Mesenchymal stem cell (in vitro differentiated cells and primary cell): ENCODE data around the gene TTLL11.
A peak's percentile ranks its signal among the peaks of the same experiment; 100 is the strongest.

ENCODE experiments used
- DNase-seq: peaks from one replicate; pipeline ENCODE4 v3.0.0-alpha.2; 2013
- H2AFZ ChIP-seq: one replicate; pipeline ENCODE4 v1.6.1; 2013; ENCODE audit warnings: low read depth, mild to moderate bottlenecking, control low read depth, inconsistent platforms, low read length, moderate library complexity
- H2AK5ac ChIP-seq: 2 replicates; pipeline ENCODE4 v1.6.1; 2013; ENCODE audit warnings: low read length, moderate library complexity, mild to moderate bottlenecking, inconsistent platforms; ENCODE audit not compliant: severe bottlenecking
- H2BK120ac ChIP-seq: one replicate; pipeline ENCODE4 v1.6.1; 2013; ENCODE audit warnings: low read depth, mild to moderate bottlenecking, inconsistent platforms, low read length, moderate library complexity
- H2BK12ac ChIP-seq, 2 experiments: one replicate each; pipeline ENCODE4 v1.6.1; 2013; ENCODE audit warnings: inconsistent platforms in 2 of 2, low read length in 2 of 2, mild to moderate bottlenecking in 2 of 2, moderate library complexity in 2 of 2, control low read depth in 1 of 2
- H2BK15ac ChIP-seq: one replicate; pipeline ENCODE4 v1.6.1; 2013; ENCODE audit warnings: mild to moderate bottlenecking, low read depth, inconsistent platforms; ENCODE audit not compliant: poor library complexity, severe bottlenecking
- H2BK5ac ChIP-seq: 2 replicates; pipeline ENCODE4 v1.6.1; 2013; ENCODE audit warnings: low read depth, mild to moderate bottlenecking, low read length, control low read depth, inconsistent platforms; ENCODE audit not compliant: poor library complexity, severe bottlenecking
- H3K14ac ChIP-seq, 2 experiments: one replicate each; pipeline ENCODE4 v1.6.1; 2013; ENCODE audit warnings: inconsistent platforms in 2 of 2, low read length in 2 of 2, control low read depth in 1 of 2, mild to moderate bottlenecking in 1 of 2, moderate library complexity in 1 of 2
- H3K18ac ChIP-seq, 2 experiments: one replicate each; pipeline ENCODE4 v1.6.1; 2013; ENCODE audit warnings: inconsistent platforms in 2 of 2, low read length in 2 of 2, control low read depth in 1 of 2, low read depth in 1 of 2, mild to moderate bottlenecking in 1 of 2
- H3K23ac ChIP-seq, 2 experiments: one replicate each; pipeline ENCODE4 v1.6.1; 2013; ENCODE audit warnings: inconsistent platforms in 2 of 2, low read length in 2 of 2, mild to moderate bottlenecking in 2 of 2, moderate library complexity in 2 of 2, control low read depth in 1 of 2
- H3K27ac ChIP-seq: 2 replicates; pipeline ENCODE4 v1.5.1; 2013; ENCODE audit warnings: mild to moderate bottlenecking, moderate library complexity, low read length, control low read depth, inconsistent platforms; ENCODE audit not compliant: poor library complexity, severe bottlenecking
- H3K27me3 ChIP-seq, 2 experiments: 2 replicates each; pipeline versions ENCODE4 v1.6.1 to v1.7.0; 2013; ENCODE audit warnings: low read length in 2 of 2, mild to moderate bottlenecking in 2 of 2, moderate library complexity in 2 of 2, control low read depth in 1 of 2, inconsistent platforms in 1 of 2; ENCODE audit not compliant: control insufficient read depth in 1 of 2, insufficient read depth in 1 of 2
- H3K36me3 ChIP-seq, 2 experiments: 2 replicates each; pipeline versions ENCODE4 v1.6.1 to v1.7.0; 2013; ENCODE audit warnings: low read length in 2 of 2, control low read depth in 1 of 2, inconsistent platforms in 1 of 2, low read depth in 1 of 2, mild to moderate bottlenecking in 1 of 2; ENCODE audit not compliant: insufficient read depth in 2 of 2, control insufficient read depth in 1 of 2
- H3K4ac ChIP-seq, 2 experiments: one replicate each; pipeline ENCODE4 v1.6.1; 2013; ENCODE audit warnings: inconsistent platforms in 2 of 2, low read length in 2 of 2, mild to moderate bottlenecking in 2 of 2, moderate library complexity in 2 of 2, control low read depth in 1 of 2, low read depth in 1 of 2
- H3K4me1 ChIP-seq: 2 replicates; pipeline ENCODE4 v1.6.1; 2013; ENCODE audit warnings: low read depth, low read length, control low read depth; ENCODE audit not compliant: control insufficient read depth, insufficient read depth
- H3K4me2 ChIP-seq: 2 replicates; pipeline ENCODE4 v1.6.1; 2013; ENCODE audit warnings: low read length, mild to moderate bottlenecking, inconsistent platforms; ENCODE audit not compliant: poor library complexity, severe bottlenecking
- H3K4me3 ChIP-seq, 2 experiments: 2 replicates each; pipeline versions ENCODE4 v1.5.1 to v1.7.0; 2013; ENCODE audit warnings: low read length in 2 of 2, mild to moderate bottlenecking in 2 of 2, control low read depth in 1 of 2, low read depth in 1 of 2; ENCODE audit not compliant: insufficient read depth in 1 of 2
- H3K79me1 ChIP-seq: replicated peaks from 2 replicates; pipeline ENCODE4 v1.6.1; 2013; ENCODE audit warnings: mild to moderate bottlenecking, control low read depth, low read length, inconsistent platforms; ENCODE audit not compliant: poor library complexity, severe bottlenecking
- H3K9ac ChIP-seq: 2 replicates; pipeline ENCODE4 v1.7.0; 2013; ENCODE audit warnings: mild to moderate bottlenecking, low read length, moderate library complexity
- H3K9me3 ChIP-seq: 2 replicates; pipeline ENCODE4 v1.7.0; 2013; ENCODE audit warnings: mild to moderate bottlenecking, low read length; ENCODE audit not compliant: control insufficient read depth
- H4K8ac ChIP-seq: one replicate; pipeline ENCODE4 v1.6.1; 2013; ENCODE audit warnings: inconsistent platforms, mild to moderate bottlenecking, low read length, moderate library complexity
- H4K91ac ChIP-seq: one replicate; pipeline ENCODE4 v1.6.1; 2013; ENCODE audit warnings: mild to moderate bottlenecking, low read length, inconsistent platforms
- WGBS: methylation state at CpG from one replicate; pipeline ENCODE4 v1.1.7; 2013; ENCODE audit warnings: mixed read lengths; 5-methylcytosine and 5-hydroxymethylcytosine counted together

The TTLL11 gene

GRCh38 chr9:121892706-121893105, 200.4 kb downstream of the TTLL11 start:
- Histone ChIP-seq H3K18ac (no peak overlapping the region), H4K91ac (no peak overlapping the region)
- WGBS: 100% methylated on average over 1 of the region's 5 CpGs

GRCh38 chr9:121890746-121891145, 202.4 kb downstream of the TTLL11 start:
- no peak overlapping the region for H4K91ac ChIP-seq
- H3K27me3 ChIP-seq: no peaks in the 10 kb centered on the region
- no peak overlapping the region for H2BK15ac ChIP-seq
- H3K9ac ChIP-seq: no peak overlapping the region
- H3K27ac ChIP-seq: no peak overlapping the region
- no peak overlapping the region for H3K23ac ChIP-seq
- H2AK5ac ChIP-seq: no peak overlapping the region
- no peak overlapping the region for H2BK12ac ChIP-seq
- H4K8ac ChIP-seq: no peak overlapping the region
- no peak for DNase-seq
- no peak overlapping the region for H2BK5ac ChIP-seq
- 90% methylated on average over 2 of the region's 2 CpGs for WGBS
- no peak overlapping the region for H3K14ac ChIP-seq
- H3K4me3 ChIP-seq: no peak overlapping the region
- H3K18ac ChIP-seq: no peak overlapping the region
- H3K4me2 ChIP-seq: no peak overlapping the region
- no peaks in the 10 kb centered on the region for H3K79me1 ChIP-seq
- H3K4me1 ChIP-seq: peaks cover 41% of the 10 kb centered on the region
- H2AFZ ChIP-seq: no peak overlapping the region
- no peaks in the 10 kb centered on the region for H3K9me3 ChIP-seq
- no peaks in the 10 kb centered on the region for H3K36me3 ChIP-seq
- H3K4ac ChIP-seq: no peak overlapping the region
- no peak overlapping the region for H2BK120ac ChIP-seq

More at GRCh38 chr9:121892706-121893105, 200.4 kb downstream of the TTLL11 start:
- Histone ChIP-seq H3K4me3 (no peak overlapping the region), H2AK5ac (no peak overlapping the region), H4K8ac (no peak overlapping the region), H3K14ac (no peak overlapping the region), H2BK12ac (no peak overlapping the region), H2BK120ac (no peak overlapping the region), H2AFZ (no peak overlapping the region), H2BK15ac (no peak overlapping the region), H3K79me1 (no peaks in the 10 kb centered on the region), H3K9me3 (no peaks in the 10 kb centered on the region), H3K27me3 (no peaks in the 10 kb centered on the region), H2BK5ac (no peak overlapping the region), H3K4me2 (no peak overlapping the region), H3K36me3 (no peaks in the 10 kb centered on the region), H3K9ac (no peak overlapping the region), H3K4ac (no peak overlapping the region), H3K4me1 (peaks cover 30% of the 10 kb centered on the region), H3K27ac (no peak overlapping the region), H3K23ac (no peak overlapping the region)
- no peak for DNase-seq

GRCh38 chr9:121889990-121890563, 203.0 kb downstream of the TTLL11 start:
- no peak overlapping the region for H3K4ac ChIP-seq
- no peak overlapping the region for H4K91ac ChIP-seq
- no peak overlapping the region for H3K23ac ChIP-seq
- H2AFZ ChIP-seq: no peak overlapping the region
- no peak overlapping the region for H2BK12ac ChIP-seq
- WGBS: 97% methylated on average over 2 of the region's 2 CpGs
- H4K8ac ChIP-seq: no peak overlapping the region
- H3K9me3 ChIP-seq: no peaks in the 10 kb centered on the region
- peak overlapping the region; percentile 49 for H2AK5ac ChIP-seq
- no peak overlapping the region for H3K4me2 ChIP-seq
- no peak overlapping the region for H2BK15ac ChIP-seq
- H3K27ac ChIP-seq: no peak overlapping the region
- no peaks in the 10 kb centered on the region for H3K36me3 ChIP-seq
- H3K14ac ChIP-seq: no peak overlapping the region
- H2BK120ac ChIP-seq: no peak overlapping the region
- peaks cover 44% of the 10 kb centered on the region for H3K4me1 ChIP-seq
- no peak overlapping the region for H3K18ac ChIP-seq
- no peak overlapping the region for H2BK5ac ChIP-seq
- no peaks in the 10 kb centered on the region for H3K79me1 ChIP-seq
- H3K27me3 ChIP-seq: no peaks in the 10 kb centered on the region
- DNase-seq: peak; percentile 76
- H3K4me3 ChIP-seq: no peak overlapping the region
- H3K9ac ChIP-seq: no peak overlapping the region

- no peak overlapping the region for H4K8ac ChIP-seq
- no peak overlapping the region for H3K4ac ChIP-seq
- no peaks in the 10 kb centered on the region for H3K9me3 ChIP-seq
- H2BK5ac ChIP-seq: peak overlapping the region; percentile 63
- no peak overlapping the region for H2BK15ac ChIP-seq
- peaks cover 0 to 6% of the 10 kb centered on the region in 2 experiments for H3K27me3 ChIP-seq
- WGBS: 22% methylated on average over 3 of the region's 4 CpGs
- H3K4me2 ChIP-seq: no peak overlapping the region
- no peak overlapping the region for H3K14ac ChIP-seq
- H3K4me1 ChIP-seq: peaks cover 56% of the 10 kb centered on the region
- H2BK12ac ChIP-seq: no peak overlapping the region
- H4K91ac ChIP-seq: no peak overlapping the region
- no peak overlapping the region for H2BK120ac ChIP-seq
- H2AK5ac ChIP-seq: no peak overlapping the region
- H3K9ac ChIP-seq: peak overlapping the region; percentile 3
- H3K79me1 ChIP-seq: no peaks in the 10 kb centered on the region
- H3K18ac ChIP-seq: no peak overlapping the region
- peak; percentile 81 for DNase-seq
- no peak overlapping the region for H2AFZ ChIP-seq
- H3K23ac ChIP-seq: no peak overlapping the region
- peak overlapping the region; percentile 93 for H3K27ac ChIP-seq
- peak overlapping the region in 1 of 2 experiments; percentile 54 for H3K4me3 ChIP-seq
- H3K36me3 ChIP-seq: no peaks in the 10 kb centered on the region
Measured at GRCh38 chr9:121888438-121888775, 204.7 kb downstream of the TTLL11 start.
